NCI-H446 (cell line): ENCODE results near the gene LRRC25.
A peak's percentile ranks its signal among the peaks of the same experiment; 100 is the strongest.

ENCODE experiments used
- DNase-seq, 2 experiments: peaks; one replicate each; lab custom pipeline; 2025; lab: John Stamatoyannopoulos, UW

Gene LRRC25

GRCh38 chr19:18424890-18425514 lies 27.6 kb upstream of the LRRC25 start:
- no peak for DNase-seq

GRCh38 chr19:18424122-18424889 lies 26.9 kb upstream of the LRRC25 start:
- no peak for DNase-seq

- no peak for DNase-seq
Measured at GRCh38 chr19:18423258-18424020, 26.0 kb upstream of the LRRC25 start.

DNA sequence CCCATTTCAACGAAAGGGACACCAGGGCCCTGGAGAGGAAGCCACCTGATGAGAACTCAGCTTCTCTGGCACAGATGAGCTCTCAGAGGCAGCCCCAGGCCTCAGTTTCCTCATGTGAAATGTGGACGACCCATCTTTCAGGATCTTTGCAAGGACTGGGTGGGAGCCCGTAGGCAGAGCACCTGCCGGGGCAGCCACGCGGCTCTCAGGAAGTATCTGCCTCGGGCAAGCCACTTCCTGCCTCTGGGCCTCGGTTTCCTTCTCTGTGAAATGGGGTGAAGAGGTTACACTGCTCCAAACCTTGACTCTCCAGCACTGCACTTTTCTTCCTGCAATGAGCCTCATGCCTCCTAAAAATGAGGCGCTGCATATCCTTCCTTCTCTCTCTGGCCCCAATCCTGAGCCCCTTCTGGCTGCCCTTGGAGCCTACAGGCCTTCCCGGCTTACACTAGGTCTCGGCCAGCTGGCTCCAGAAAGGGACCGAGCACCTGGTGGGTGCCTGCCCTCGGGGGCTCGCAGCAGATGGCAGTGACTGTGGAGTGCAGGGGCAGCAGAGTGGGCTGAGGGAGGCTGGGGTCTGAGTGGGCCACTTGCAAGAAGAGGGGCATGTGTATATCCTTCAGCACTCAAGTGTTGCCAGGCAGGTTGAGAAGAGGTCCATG lies 25.2 kb upstream of the LRRC25 start:
- DNase-seq, result no peak

DNA sequence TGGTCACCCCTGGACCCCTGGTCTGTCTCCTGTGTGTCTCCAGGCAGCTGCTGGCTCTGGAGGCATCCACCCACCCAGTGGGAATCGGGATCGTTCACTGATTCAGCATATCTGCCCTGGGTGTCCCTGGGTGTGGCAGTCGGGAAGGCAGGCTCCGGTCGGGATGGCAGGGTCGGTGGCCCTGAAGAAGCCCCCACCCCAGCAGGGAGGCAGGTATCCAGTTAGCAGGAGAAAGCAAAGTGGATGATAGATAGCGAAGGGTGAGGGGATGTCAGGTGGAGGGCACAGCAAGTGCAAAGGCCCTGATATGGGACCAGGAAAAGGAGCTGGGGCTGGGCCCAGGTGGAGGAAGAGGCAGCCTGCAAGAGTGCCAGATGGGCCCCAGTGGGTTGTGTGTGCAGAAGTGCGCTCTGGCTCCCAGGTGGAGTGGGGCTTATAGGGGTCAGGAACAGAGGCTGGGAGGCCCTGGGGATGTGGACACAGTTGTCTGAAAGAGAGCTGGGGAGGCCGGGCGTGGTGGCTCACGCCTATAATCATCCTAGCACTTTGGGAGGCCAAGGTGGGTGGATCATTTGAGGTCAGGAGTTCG lies 24.0 kb upstream of the LRRC25 start:
- no peak for DNase-seq

DNA sequence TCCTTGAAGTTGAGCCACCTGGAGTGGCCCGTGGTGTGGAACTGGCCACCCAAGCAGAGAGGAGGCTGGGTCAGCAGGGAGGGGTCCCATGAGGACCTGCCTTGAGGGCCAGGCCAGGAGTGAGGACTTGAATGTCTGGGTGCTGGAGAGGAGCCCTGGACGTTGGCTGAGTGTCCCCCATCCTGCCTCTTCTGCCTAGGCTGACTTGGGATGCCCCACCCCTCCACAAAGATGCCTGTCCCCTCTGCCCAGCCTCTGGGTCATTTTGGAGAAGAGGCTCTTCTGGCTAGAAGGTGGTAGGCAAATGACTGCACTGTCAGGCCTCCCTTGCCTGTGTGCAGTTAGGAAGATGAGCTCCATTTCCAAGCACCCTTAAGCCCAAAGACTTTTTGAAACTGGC lies 23.5 kb upstream of the LRRC25 start:
- DNase-seq, result no peak

GRCh38 chr19:18419699-18420460 lies 22.5 kb upstream of the LRRC25 start:
- peak in 1 of 2 experiments; percentile 46 for DNase-seq

GRCh38 chr19:18419195-18419698 lies 21.8 kb upstream of the LRRC25 start, which contains the start of gene SSBP4:
SSBP4 (plus strand) TSS chr19:18419398; CDS start chr19:18419649, 251 bp downstream.
- DNase-seq, result peak; percentile 36 to 87

DNA sequence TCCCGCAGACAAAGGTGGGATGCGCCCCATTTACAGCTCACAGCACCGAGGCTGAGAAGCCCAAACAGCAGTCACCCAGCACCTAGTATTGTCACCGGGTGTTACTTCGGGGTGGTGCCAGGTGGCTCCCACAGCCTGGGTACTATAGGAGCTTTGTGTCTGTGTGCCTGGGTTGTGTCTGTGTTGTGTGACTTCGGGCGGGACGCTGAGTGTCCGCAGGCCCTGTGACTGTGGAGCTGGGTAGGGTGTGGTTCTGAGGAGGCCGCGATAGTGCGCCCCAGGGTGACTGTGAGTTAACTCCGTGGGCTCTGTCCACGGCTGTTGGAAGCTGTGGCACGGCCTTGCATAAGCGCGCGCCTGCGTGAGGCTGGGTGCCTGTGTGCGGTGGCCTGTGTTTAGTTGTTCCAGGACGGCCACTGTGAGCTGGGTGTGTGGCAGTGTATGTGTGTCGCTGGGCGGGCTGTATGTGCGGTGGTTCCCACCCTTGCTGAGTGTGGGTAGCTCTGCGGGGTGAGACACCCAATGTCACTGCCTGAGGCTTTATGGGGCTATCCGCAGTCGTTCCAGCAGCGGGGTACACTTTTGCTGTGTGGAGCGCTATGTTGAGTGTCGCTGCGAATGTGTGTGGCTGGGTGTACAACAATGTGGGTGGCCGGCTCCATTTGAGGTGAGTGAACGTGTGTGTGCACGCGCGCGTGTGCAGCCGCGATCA lies 21.2 kb upstream of the LRRC25 start:
- DNase-seq, result no peak

GRCh38 chr19:18418029-18418482 lies 20.6 kb upstream of the LRRC25 start:
- no peak for DNase-seq

DNA sequence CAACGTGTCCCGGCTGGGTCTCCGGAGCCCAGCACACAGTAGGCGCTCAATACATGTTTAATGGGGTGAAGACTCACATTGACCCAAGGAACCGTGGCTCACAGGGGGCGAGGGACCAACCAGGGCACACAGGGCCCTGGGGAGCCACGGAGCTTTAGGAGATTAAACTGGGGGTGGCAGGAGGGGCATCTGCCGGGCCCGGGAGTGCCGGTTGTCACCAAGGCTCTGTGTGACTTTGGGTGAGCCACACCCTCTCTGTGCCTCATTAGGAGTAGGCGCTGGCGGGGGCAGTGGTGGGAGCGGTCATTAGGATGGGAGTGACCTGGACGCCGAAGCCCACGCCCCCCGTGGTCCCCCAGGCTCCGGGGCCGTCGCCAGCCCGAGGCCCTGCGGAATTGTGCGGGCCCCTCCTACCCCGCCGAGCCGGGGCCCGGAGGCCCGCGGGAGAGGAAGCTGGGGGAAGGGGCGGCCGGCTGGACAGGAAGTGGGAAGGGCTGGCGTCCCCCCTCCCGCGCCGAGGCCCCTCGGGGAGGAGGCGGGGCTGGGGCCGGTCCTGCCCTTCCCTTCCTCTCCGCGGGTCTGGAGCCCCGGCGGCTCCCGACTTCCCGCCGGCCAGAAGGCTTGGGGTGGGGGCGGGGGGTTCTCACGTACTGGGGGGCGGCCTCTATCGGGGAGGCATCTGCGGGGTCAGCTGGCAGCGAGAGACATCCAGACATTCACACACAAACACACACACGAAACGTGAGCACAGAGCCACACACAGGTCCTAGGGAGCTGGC lies 20.0 kb upstream of the LRRC25 start:
- peak in 1 of 2 experiments; percentile 44 for DNase-seq

DNA sequence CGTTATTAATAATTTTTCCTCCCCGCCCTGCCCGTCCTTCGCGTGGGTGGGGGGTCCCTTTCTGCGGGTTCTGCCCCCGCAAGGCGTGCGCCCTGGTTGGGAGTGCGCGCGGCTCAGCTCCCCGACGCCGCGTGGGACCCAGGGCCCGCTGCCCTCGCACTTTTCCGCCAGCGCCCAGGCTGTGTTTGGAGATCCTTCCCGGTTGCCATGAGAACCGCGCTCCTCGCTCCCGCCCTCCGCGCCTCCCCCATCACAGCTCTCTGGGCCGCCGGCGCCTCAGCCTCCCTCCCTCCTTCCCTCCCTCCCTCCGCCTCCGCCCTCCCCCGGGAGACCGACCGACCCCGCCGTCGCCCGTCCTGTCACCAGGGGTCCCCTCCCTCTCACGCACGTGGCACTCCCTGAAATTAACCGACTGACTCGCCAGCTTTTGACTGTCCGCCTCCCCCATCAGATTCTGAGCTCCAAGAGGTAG lies 19.4 kb upstream of the LRRC25 start:
- DNase-seq, result peak; percentile 22 to 72

DNA sequence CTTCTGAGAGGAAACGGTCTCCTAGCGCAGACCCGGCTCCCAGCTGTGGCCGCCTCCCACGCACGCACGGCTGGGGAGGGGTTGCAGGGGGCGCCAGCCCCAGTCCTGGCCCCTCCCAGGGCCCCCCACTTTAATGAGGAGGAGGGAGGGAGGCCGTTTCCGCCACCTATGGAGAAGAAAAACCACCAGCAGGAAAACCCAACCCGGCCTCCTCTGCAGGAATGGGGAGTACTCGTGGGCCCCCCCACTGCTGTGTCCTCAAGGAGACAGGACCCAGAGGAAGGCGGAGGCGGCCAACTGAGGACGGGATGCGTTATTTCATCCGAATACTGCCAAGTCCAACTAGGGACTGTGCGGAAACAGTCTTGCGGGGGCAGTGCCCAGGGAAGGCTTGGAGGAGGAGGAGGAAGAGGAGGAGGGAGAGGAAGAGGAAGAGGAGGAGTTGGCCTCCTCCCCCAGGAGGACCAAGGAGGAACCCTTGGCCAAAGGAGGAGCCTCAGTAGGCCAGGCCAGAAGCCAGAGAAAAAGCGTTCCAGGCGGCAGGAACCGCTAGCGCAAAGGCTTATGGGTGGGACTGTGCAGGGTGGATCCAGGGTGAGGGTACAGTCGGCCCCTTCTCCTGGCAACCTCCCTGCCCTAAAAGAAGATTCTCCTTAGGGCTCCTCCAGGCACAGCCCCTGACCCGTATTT lies 17.9 kb upstream of the LRRC25 start:
- no peak for DNase-seq

- DNase-seq, result no peak
Measured at GRCh38 chr19:18414504-18415177, 17.2 kb upstream of the LRRC25 start.

- DNase-seq, result no peak
Measured at GRCh38 chr19:18412610-18413239, 15.3 kb upstream of the LRRC25 start.

- DNase-seq, result no peak
Measured at GRCh38 chr19:18408053-18408476, 10.6 kb upstream of the LRRC25 start.

GRCh38 chr19:18406749-18407148 lies 9.3 kb upstream of the LRRC25 start:
- DNase-seq, result no peak
